Transverse colon (tissue), 4 donors: ENCODE data around the gene CEBPA. TPM values are rescaled to one million over a fixed set of nuclear protein-coding genes. Genes with fewer than 3 reads are reported as not detected.

ENCODE experiments used
- DNase-seq: peaks from one replicate; pipeline ENCODE4 v3.0.0-alpha.2; 2019
- H3K27ac ChIP-seq, 4 donors: fragments of 200-600 bp; sonication (generic); 2 replicates each; pipeline ENCODE4 v1.5.1; 2016 to 2018; ENCODE audit warnings: inconsistent platforms in 4 of 4
- H3K27me3 ChIP-seq: fragments of 200-600 bp; sonication (generic); 2 replicates; pipeline ENCODE4 v1.5.1; 2017; ENCODE audit warnings: inconsistent platforms
- H3K36me3 ChIP-seq, 4 donors: fragments of 200-600 bp; sonication (generic); 2 replicates each; pipeline ENCODE4 v1.5.1; 2017 to 2019; ENCODE audit warnings: inconsistent platforms in 4 of 4
- H3K4me1 ChIP-seq, 4 donors: fragments of 200-600 bp; sonication (generic); 2 replicates each; pipeline ENCODE4 v1.5.1; 2017 to 2020; ENCODE audit warnings: inconsistent platforms in 4 of 4
- H3K4me3 ChIP-seq, 4 donors: fragments of 200-600 bp; sonication (generic); 1 replicate in 1 of 4; 2 replicates in 3 of 4; pipeline versions ENCODE4 v1.5.1 to v1.6.1; 2017 to 2019; ENCODE audit warnings: inconsistent platforms in 4 of 4
- H3K9me3 ChIP-seq, 2 donors: fragments of 200-600 bp; sonication (generic); 2 replicates each; pipeline ENCODE4 v1.5.1; 2017 to 2019; ENCODE audit warnings: inconsistent platforms in 2 of 2
- EP300 ChIP-seq: sonication (generic); formaldehyde crosslinking; IDR thresholded peaks from one replicate; pipeline ENCODE4 v1.6.1; 2017; ENCODE audit warnings: antibody characterized with exemption, low read depth
- POLR2A ChIP-seq: fragments of 450-650 bp; IDR thresholded peaks from one replicate; pipeline ENCODE4 v1.6.1; 2016; ENCODE audit warnings: antibody characterized with exemption, mild to moderate bottlenecking, moderate library complexity
- POLR2AphosphoS5 ChIP-seq, 3 donors: sonication (generic); formaldehyde crosslinking; IDR thresholded peaks; one replicate each; pipeline ENCODE4 v1.6.1; 2016; ENCODE audit warnings: antibody characterized with exemption in 3 of 3
- WGBS, 2 donors: methylation state at CpG; one replicate each; pipeline ENCODE4 v1.1.5; 2018; ENCODE audit warnings: low coverage in 1 of 2; 5-methylcytosine and 5-hydroxymethylcytosine counted together
- in situ Hi-C, 4 donors: fragments of 200-750 bp; cut with MboI; loops; one replicate each; pipeline versions ENCODE4 v1.15.0 to v1.15.1; 2017; ENCODE audit warnings: low sequenced_read_pairs in 3 of 4, low pct_ligation_motif_present in 1 of 4, low pct_unique_long_range_greater_than_20kb in 1 of 4
- intact Hi-C: fragments of 100-400 bp; cut with DNase I; formaldehyde crosslinking; loops from one replicate; pipeline ENCODE4 v1.15.1; 2023; ENCODE audit warnings: low total_unique reads
- total RNA-seq, 4 donors: library from RNA; depleted of rRNA; stranded (reverse); fragments of >200 nt; gene quantifications; one replicate each; pipeline ENCODE4 v1.1.0, GENCODE V29; 2016
- TF ChIP-seq, protein P1 (sequence below), 5 experiments: fragments of 200-600 bp in 3 of 5; fragments of 450-650 bp in 2 of 5; sonication (generic) in 3 of 5; IDR thresholded peaks; 1 replicate in 2 of 5; 2 replicates in 3 of 5; pipeline ENCODE4 v1.5.1; 2016 to 2017; ENCODE audit warnings: antibody characterized with exemption in 5 of 5, inconsistent platforms in 3 of 5, mild to moderate bottlenecking in 2 of 5, moderate library complexity in 1 of 5

The CEBPA gene
- total RNA-seq, 4 donors from 2014 or later = 69.4 to 84.2 (median 77.3) TPM

GRCh38 chr19:33348301-33349010 lies 46.1 kb upstream of the CEBPA start:
- no peaks in the 10 kb centered on the region for H3K4me1 ChIP-seq
- TF ChIP-seq, protein P1, sequence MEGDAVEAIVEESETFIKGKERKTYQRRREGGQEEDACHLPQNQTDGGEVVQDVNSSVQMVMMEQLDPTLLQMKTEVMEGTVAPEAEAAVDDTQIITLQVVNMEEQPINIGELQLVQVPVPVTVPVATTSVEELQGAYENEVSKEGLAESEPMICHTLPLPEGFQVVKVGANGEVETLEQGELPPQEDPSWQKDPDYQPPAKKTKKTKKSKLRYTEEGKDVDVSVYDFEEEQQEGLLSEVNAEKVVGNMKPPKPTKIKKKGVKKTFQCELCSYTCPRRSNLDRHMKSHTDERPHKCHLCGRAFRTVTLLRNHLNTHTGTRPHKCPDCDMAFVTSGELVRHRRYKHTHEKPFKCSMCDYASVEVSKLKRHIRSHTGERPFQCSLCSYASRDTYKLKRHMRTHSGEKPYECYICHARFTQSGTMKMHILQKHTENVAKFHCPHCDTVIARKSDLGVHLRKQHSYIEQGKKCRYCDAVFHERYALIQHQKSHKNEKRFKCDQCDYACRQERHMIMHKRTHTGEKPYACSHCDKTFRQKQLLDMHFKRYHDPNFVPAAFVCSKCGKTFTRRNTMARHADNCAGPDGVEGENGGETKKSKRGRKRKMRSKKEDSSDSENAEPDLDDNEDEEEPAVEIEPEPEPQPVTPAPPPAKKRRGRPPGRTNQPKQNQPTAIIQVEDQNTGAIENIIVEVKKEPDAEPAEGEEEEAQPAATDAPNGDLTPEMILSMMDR (IDR thresholded peaks at IDR 0.05) = no peak
- TF ChIP-seq POLR2A = no peak
- no peak for TF ChIP-seq POLR2AphosphoS5 (IDR thresholded peaks at IDR 0.05)
- TF ChIP-seq EP300 = no peak
- intact Hi-C loops (no loop called here), in situ Hi-C loops (no loop called here)
- H3K27me3 ChIP-seq = peaks cover 6% of the 10 kb centered on the region
- H3K36me3 ChIP-seq = no peaks in the 10 kb centered on the region
- no peak overlapping the region for H3K4me3 ChIP-seq
- H3K27ac ChIP-seq = no peak overlapping the region
- 79 to 87% methylated on average over 7 to 12 of the region's 12 CpGs for WGBS, 2 donors
- H3K9me3 ChIP-seq = no peaks in the 10 kb centered on the region
- DNase-seq = no peak

GRCh38 chr19:33347300-33347699 lies 45.0 kb upstream of the CEBPA start:
- Histone ChIP-seq H3K27me3 (peaks cover 6% of the 10 kb centered on the region), H3K4me1 (no peaks in the 10 kb centered on the region), H3K27ac (no peak overlapping the region), H3K4me3 (no peak overlapping the region), H3K36me3 (no peaks in the 10 kb centered on the region), H3K9me3 (no peaks in the 10 kb centered on the region)
- intact Hi-C loops (no loop called here), in situ Hi-C loops (no loop called here)
- 60 to 88% methylated on average over 2 to 10 of the region's 10 CpGs for WGBS, 2 donors
- TF ChIP-seq POLR2AphosphoS5 (IDR thresholded peaks at IDR 0.05) = no peak
- TF ChIP-seq EP300 = no peak
- DNase-seq = no peak

- intact Hi-C loops (no loop called here), in situ Hi-C loops (no loop called here)
- no peak for DNase-seq
- Histone ChIP-seq H3K4me3 (no peak overlapping the region), H3K4me1 (no peaks in the 10 kb centered on the region), H3K27me3 (peaks cover 6% of the 10 kb centered on the region), H3K9me3 (no peaks in the 10 kb centered on the region), H3K27ac (no peak overlapping the region), H3K36me3 (no peaks in the 10 kb centered on the region)
- no peak for TF ChIP-seq POLR2A
- no peak for TF ChIP-seq POLR2AphosphoS5 (IDR thresholded peaks at IDR 0.05)
- no peak for TF ChIP-seq EP300
- TF ChIP-seq, protein P1 (IDR thresholded peaks at IDR 0.05) = no peak
Measured at GRCh38 chr19:33346665-33347064, 44.3 kb upstream of the CEBPA start.

- WGBS, 2 donors = 87 to 95% methylated on average over 3 to 6 of the region's 6 CpGs
- DNase-seq = no peak
- in situ Hi-C loops = no loop called here
Measured at GRCh38 chr19:33345163-33345562, 42.8 kb upstream of the CEBPA start.

GRCh38 chr19:33344573-33344925 lies 42.2 kb upstream of the CEBPA start:
- WGBS, 2 donors = 43 to 46% methylated on average over 3 to 4 of the region's 4 CpGs
- in situ Hi-C loops = no loop called here
- H3K9me3 ChIP-seq = no peaks in the 10 kb centered on the region
- H3K4me1 ChIP-seq = no peaks in the 10 kb centered on the region
- H3K4me3 ChIP-seq = no peak overlapping the region
- H3K36me3 ChIP-seq = no peaks in the 10 kb centered on the region
- intact Hi-C loops = no loop called here
- no peak for TF ChIP-seq POLR2AphosphoS5 (IDR thresholded peaks at IDR 0.05)
- TF ChIP-seq POLR2A = no peak
- TF ChIP-seq, protein P1 (IDR thresholded peaks at IDR 0.05) = no peak
- TF ChIP-seq EP300 = no peak
- no peak for DNase-seq
- peaks cover 6% of the 10 kb centered on the region for H3K27me3 ChIP-seq
- H3K27ac ChIP-seq = no peak overlapping the region

More at GRCh38 chr19:33345163-33345562, 42.8 kb upstream of the CEBPA start:
- H3K27me3 ChIP-seq = peaks cover 6% of the 10 kb centered on the region
- intact Hi-C loops = no loop called here
- H3K4me3 ChIP-seq = no peak overlapping the region
- H3K9me3 ChIP-seq = no peaks in the 10 kb centered on the region
- no peaks in the 10 kb centered on the region for H3K36me3 ChIP-seq
- TF ChIP-seq EP300 = no peak
- TF ChIP-seq POLR2AphosphoS5 (IDR thresholded peaks at IDR 0.05) = no peak
- H3K27ac ChIP-seq = no peak overlapping the region
- H3K4me1 ChIP-seq = no peaks in the 10 kb centered on the region
